Neural cell (in vitro differentiated cells): Measurements from ENCODE around the gene PROX1.

Experiments used
- EP300 ChIP-seq: fragments of 450-650 bp; conservative IDR thresholded peaks from 2 replicates; pipeline ENCODE4 v1.6.1; 2014; ENCODE audit warnings: antibody characterized with exemption, mild to moderate bottlenecking, moderate library complexity; ENCODE audit not compliant: poor library complexity, severe bottlenecking
- EZH2 ChIP-seq: fragments of 200-600, 300-800 bp; shearing (Covaris generic), sonication (generic); IDR thresholded peaks from 2 replicates; pipeline ENCODE4 v1.6.1; 2014; ENCODE audit warnings: antibody characterized with exemption, low read length, borderline replicate concordance, mild to moderate bottlenecking; ENCODE audit not compliant: insufficient read depth, poor library complexity, severe bottlenecking
- MXI1 ChIP-seq: fragments of 450-650 bp; conservative IDR thresholded peaks from 2 replicates; pipeline ENCODE4 v1.6.1; 2014; ENCODE audit warnings: antibody characterized with exemption, mild to moderate bottlenecking; ENCODE audit not compliant: poor library complexity, severe bottlenecking
- REST ChIP-seq: IDR thresholded peaks from 2 replicates; pipeline ENCODE4 v1.6.1; 2012; ENCODE audit warnings: borderline replicate concordance
- SMC3 ChIP-seq: fragments of 450-650 bp; conservative IDR thresholded peaks from 2 replicates; pipeline ENCODE4 v1.6.1; 2014; ENCODE audit warnings: antibody characterized with exemption, mild to moderate bottlenecking, moderate library complexity; ENCODE audit not compliant: poor library complexity
- TF ChIP-seq, protein P1 (sequence below): fragments of 450-650 bp; IDR thresholded peaks from 2 replicates; pipeline ENCODE4 v1.5.1; 2014; ENCODE audit warnings: antibody characterized with exemption, mild to moderate bottlenecking, moderate library complexity; ENCODE audit not compliant: poor library complexity, severe bottlenecking

- TF ChIP-seq, protein P1, sequence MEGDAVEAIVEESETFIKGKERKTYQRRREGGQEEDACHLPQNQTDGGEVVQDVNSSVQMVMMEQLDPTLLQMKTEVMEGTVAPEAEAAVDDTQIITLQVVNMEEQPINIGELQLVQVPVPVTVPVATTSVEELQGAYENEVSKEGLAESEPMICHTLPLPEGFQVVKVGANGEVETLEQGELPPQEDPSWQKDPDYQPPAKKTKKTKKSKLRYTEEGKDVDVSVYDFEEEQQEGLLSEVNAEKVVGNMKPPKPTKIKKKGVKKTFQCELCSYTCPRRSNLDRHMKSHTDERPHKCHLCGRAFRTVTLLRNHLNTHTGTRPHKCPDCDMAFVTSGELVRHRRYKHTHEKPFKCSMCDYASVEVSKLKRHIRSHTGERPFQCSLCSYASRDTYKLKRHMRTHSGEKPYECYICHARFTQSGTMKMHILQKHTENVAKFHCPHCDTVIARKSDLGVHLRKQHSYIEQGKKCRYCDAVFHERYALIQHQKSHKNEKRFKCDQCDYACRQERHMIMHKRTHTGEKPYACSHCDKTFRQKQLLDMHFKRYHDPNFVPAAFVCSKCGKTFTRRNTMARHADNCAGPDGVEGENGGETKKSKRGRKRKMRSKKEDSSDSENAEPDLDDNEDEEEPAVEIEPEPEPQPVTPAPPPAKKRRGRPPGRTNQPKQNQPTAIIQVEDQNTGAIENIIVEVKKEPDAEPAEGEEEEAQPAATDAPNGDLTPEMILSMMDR: no peak
- TF ChIP-seq EZH2: no peak
- no peak for TF ChIP-seq SMC3
- no peak for TF ChIP-seq EP300
- no peak for TF ChIP-seq MXI1
- no peak for TF ChIP-seq REST
Observed at GRCh38 chr1:214028095-214028494, 40.3 kb downstream of the PROX1 start.
